Left ventricle myocardium inferior (tissue), 1 donor: ENCODE results near the gene NUP62CL. TPM values are rescaled to one million over a fixed set of nuclear protein-coding genes. Genes with fewer than 3 reads are reported as not detected.

Experiments
- DNase-seq: peaks from one replicate; pipeline ENCODE4 v3.0.0-alpha.2; 2020
- H3K27ac ChIP-seq: fragments of 200-600 bp; replicated peaks from 2 replicates; pipeline ENCODE4 v1.8.0; 2021
- H3K27me3 ChIP-seq: fragments of 200-600 bp; 2 replicates; pipeline ENCODE4 v1.8.0; 2021; ENCODE audit warnings: low read depth
- H3K36me3 ChIP-seq: fragments of 200-600 bp; 2 replicates; pipeline ENCODE4 v1.8.0; 2021
- H3K4me1 ChIP-seq: fragments of 200-600 bp; 2 replicates; pipeline ENCODE4 v1.8.0; 2021
- H3K4me3 ChIP-seq: fragments of 200-600 bp; 2 replicates; pipeline ENCODE4 v1.8.0; 2021; ENCODE audit warnings: mild to moderate bottlenecking, moderate library complexity
- H3K9me3 ChIP-seq: fragments of 200-600 bp; replicated peaks from 2 replicates; pipeline ENCODE4 v1.8.0; 2021
- CTCF ChIP-seq: fragments of 200-600 bp; IDR thresholded peaks from 2 replicates; pipeline ENCODE4 v1.8.0; 2021; ENCODE audit warnings: antibody characterized with exemption, mild to moderate bottlenecking, borderline replicate concordance
- intact Hi-C: fragments of 100-400 bp; cut with micrococcal nuclease; formaldehyde crosslinking; loops from one replicate; pipeline ENCODE4 v1.11.0; 2022
- total RNA-seq: library from RNA; stranded (reverse); fragmentation: NEBNext Ultra II Directional; extraction: Animal tissue kit (Norgen Biotek cat#: 25700); gene quantifications from one replicate; pipeline ENCODE4 v1.2.1, GENCODE V29; 2021
- donor health status: DM: no; HTN: yes; CAD: no; lungs with severe emphysema.

Gene NUP62CL
- total RNA-seq, 1 donor from 2014 or later: 1.1 TPM

DNA sequence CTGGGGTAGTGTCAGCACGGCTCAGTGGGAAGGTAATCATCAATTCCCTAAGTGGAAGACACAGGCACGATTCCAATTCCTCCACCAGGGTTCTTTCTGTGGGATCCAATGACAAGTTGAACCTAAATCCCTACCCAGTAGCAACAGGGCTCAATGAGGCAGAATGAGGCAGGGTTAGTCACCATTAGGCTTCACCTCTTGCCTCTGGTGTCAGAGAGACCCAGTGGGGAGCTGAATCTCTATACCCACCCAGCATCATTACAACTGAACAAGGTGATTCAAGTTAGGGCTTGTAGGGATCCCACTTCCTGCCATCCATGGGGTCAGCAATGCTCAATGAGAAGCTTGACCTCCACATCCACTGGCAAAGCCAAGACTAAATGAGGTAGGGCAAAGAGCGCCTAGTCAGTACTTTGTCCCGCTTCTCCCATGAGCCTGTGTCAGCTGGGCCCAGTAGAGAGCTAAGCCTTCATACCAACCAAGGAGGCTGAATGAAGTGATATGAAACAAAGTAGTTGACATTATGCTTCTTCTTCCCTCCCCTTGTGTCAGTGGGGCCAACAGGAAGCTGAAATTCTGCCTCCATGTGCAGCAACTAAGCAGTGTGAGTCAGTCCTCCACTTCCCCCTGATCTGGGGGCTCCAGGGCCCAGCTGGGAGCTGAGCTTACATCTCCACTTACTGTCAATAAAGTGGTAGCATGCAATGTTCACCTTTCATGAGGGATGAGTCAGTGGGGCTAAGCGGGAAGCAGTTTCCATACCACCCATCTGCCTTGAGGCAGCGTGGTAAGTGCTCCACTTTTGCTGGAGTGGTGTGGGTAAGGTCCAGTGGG lies 51.2 kb downstream of the NUP62CL start:
- no peaks in the 10 kb centered on the region for H3K9me3 ChIP-seq
- H3K36me3 ChIP-seq: no peaks in the 10 kb centered on the region
- TF ChIP-seq CTCF: no peak
- intact Hi-C loops: no loop called here
- no peaks in the 10 kb centered on the region for H3K27me3 ChIP-seq
- no peaks in the 10 kb centered on the region for H3K4me1 ChIP-seq
- H3K4me3 ChIP-seq: peak overlapping the region; percentile 53
- no peak overlapping the region for H3K27ac ChIP-seq
- DNase-seq: no peak

GRCh38 chrX:107153005-107153404 lies 53.2 kb downstream of the NUP62CL start:
- Histone ChIP-seq H3K36me3 (no peaks in the 10 kb centered on the region), H3K27me3 (no peaks in the 10 kb centered on the region), H3K9me3 (no peaks in the 10 kb centered on the region), H3K4me1 (no peaks in the 10 kb centered on the region), H3K4me3 (no peak overlapping the region), H3K27ac (no peak overlapping the region)
- intact Hi-C loops: no loop called here
- no peak for TF ChIP-seq CTCF
- no peak for DNase-seq

- intact Hi-C loops: no loop called here
Observed at GRCh38 chrX:107146670-107147069, 59.6 kb downstream of the NUP62CL start.

GRCh38 chrX:107135965-107136307 lies 70.3 kb downstream of the NUP62CL start:
- H3K27ac ChIP-seq: no peak overlapping the region
- no peak for DNase-seq
- no peaks in the 10 kb centered on the region for H3K36me3 ChIP-seq
- H3K9me3 ChIP-seq: no peaks in the 10 kb centered on the region
- intact Hi-C loops: no loop called here
- no peaks in the 10 kb centered on the region for H3K27me3 ChIP-seq
- H3K4me1 ChIP-seq: no peaks in the 10 kb centered on the region
- H3K4me3 ChIP-seq: no peak overlapping the region
- TF ChIP-seq CTCF: no peak

More at GRCh38 chrX:107146670-107147069, 59.6 kb downstream of the NUP62CL start:
- Histone ChIP-seq H3K4me3 (no peak overlapping the region), H3K27ac (no peak overlapping the region), H3K9me3 (no peaks in the 10 kb centered on the region), H3K4me1 (no peaks in the 10 kb centered on the region), H3K36me3 (no peaks in the 10 kb centered on the region), H3K27me3 (no peaks in the 10 kb centered on the region)
- no peak for TF ChIP-seq CTCF
- DNase-seq: no peak

DNA sequence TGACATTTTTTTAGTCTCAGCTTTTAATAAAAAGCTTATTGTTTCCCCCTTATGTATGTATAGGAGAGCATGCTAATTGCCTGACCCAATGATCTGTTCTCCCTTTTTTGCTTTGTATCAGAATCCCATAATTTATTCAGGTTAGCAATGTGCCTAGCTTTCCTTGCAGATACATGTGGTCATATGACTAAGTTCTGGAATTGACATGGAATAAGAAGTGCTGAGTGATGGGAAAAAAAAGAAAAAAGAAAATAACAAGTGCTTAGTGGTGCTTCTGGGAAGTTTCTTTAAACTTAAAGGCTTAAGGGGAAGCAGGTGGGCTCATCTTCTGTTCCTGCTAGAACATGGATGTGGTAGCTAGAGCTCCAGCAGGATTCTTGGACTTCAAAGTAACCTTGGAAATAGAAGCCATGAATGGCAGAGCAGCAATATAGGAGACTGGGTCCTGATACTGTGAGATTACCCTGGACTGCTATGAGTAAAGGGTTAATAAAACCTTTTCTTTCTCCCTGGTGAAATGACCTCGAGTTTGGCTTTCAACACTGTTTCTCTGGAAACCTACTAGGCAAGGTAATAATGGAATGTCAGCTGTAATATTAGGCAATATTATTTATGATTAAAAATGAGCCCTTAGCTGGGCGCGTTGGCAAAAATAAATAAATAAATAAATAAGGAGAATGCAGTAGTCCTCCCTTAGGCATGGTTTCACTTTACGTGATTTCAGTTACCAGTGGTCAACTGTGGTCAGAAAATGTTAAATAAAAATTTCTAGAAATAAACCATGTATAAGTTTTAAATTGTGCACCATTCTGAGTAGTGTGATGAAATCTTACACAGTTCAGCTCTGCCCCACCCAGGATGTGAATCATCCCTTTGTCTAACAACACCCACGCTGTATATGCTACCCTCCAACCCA lies 70.9 kb downstream of the NUP62CL start:
- no peaks in the 10 kb centered on the region for H3K4me1 ChIP-seq
- no peak for TF ChIP-seq CTCF
- no peak overlapping the region for H3K27ac ChIP-seq
- H3K9me3 ChIP-seq: no peaks in the 10 kb centered on the region
- H3K27me3 ChIP-seq: no peaks in the 10 kb centered on the region
- no peaks in the 10 kb centered on the region for H3K36me3 ChIP-seq
- intact Hi-C loops: no loop called here
- no peak overlapping the region for H3K4me3 ChIP-seq
- DNase-seq: no peak
